ENCODE results near the gene SPPL2C.
A peak's percentile ranks its signal among the peaks of the same experiment; 100 is the strongest.
"Not testable (repeated sequence)": the region's sequence is repeated elsewhere in the genome, so short reads cannot be mapped to it uniquely, and the experiment has no call there.

SPPL2C gene

DNA sequence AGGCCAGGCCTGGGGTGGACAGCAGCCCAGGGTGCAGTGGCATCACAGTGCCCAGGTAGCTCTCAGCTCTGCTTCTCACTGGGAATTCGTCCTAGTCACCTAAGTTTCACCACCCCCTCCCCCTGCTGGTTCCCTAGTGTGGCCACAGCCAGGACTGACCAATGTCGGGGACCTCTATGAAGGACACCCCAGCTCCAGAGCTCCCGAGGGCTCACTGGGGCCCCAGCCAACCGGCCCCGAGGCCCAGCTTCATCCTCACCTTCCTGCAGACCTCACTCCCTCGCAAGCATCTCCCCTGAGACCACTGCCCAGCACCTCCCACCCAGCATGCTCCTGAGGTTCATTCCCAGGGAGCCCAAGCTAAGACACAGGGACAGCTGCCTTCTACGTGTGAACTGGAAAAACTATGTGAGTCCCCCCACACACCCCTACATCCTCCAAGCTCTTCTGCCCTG is 4.9 kb downstream of the SPPL2C start:
- no peak for DNase-seq (ENCODE audit: low read depth in 3 of 3)

- no peak for DNase-seq (ENCODE audit: low read depth in 3 of 3)
These were observed 5.3 kb downstream of the SPPL2C start for GRCh38 chr17:45850011-45850410.

- no peak for DNase-seq (ENCODE audit: low read depth in 3 of 3)
These were observed 5.8 kb downstream of the SPPL2C start for GRCh38 chr17:45850468-45850867.

DNA sequence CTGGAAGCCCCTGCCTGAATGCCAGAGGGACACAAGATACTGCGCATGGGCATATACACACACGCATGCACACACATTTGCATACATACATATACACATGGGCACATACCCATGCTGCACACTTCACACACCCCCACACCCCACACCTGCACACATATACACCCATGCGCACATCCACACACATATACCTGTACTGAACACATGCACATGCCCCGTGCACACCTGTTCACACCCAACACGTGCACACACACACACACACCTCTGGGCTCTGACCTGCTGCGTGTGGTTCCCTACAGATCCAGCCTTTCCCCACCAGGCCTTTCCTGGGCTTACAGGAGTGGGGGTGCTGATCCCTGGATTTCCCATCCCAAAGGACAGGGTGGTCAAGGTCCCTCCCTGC is 6.3 kb downstream of the SPPL2C start:
- no peak for DNase-seq (ENCODE audit: low read depth in 3 of 3)

DNA sequence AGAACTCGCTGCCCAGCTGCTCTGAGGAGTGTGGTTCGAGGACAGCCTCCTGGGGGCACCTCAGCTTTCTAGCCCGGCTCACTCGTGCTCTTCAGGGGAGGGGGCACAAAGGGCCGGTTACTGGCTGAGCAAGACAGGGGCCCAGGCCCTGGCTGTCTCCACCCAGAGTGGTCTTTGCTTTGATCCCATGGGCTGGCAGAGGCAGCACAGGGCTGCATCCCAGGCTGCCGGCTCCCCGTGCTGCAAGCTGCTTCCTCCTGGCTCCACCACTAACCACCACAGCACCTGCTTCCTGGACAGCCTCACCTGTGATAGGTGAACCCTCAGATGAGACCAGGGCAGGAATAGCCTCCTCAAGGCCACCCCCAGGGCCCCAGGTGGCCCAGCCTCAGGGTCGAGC is 6.8 kb downstream of the SPPL2C start:
- no peak for DNase-seq (ENCODE audit: low read depth in 3 of 3)

DNA sequence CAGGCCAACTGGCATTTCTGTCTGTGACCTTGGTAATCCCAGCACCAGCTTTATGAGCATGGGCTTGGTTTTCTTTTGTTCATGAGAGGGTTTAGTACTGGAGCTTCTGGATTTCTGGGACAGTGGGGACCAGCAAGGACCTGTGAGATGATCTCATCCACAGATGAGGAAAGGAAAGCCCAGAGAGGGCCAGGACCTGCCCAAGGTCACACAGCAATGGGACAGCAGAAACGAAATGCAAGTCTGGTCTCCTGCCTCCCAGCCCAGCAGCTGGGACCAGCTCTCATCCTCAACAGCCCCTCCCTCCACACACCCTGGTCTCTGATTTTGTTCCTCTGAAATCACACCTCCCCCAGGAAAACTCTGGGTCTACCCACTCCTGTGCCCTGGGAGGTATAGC is 7.2 kb downstream of the SPPL2C start:
- DNase-seq (ENCODE audit: low read depth in 3 of 3), result no peak

DNA sequence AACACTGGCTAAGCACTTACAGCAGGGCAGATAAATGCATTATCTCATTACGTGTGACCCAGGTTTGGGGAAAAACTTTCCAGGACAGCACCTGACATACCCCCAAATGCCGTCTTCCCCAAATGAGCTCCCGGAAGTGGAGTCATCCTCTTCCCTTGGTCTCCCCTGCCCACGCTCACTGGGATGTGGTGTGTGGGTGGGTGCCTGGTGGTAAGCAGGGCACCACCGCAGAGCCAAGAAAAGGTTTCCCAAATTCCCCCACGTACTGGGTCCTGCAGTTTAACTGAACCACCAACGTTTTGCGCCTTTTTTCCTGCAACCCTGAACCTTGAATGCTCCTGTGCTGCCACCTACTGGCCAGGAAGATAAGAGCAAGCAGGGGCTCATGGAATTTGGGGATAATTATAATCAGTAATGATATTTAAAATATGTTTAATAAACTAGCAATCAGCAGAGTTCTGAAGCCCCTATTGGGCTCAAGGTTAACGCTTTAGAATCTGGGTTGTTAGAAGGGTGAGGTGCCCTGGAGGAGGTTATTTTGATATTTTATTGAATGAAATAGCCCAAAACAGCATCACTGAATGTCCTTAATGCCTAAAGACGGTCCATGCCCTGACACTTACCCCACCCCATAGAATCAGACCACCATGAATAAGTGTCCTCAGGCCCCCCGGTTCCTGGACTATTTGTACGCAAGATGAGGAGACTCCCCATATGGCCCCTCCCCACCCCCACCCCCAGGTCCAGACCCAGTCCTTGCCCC is 8.0 kb downstream of the SPPL2C start:
- peak; percentile 21 to 55 (median 49) for DNase-seq (ENCODE audit: low read depth in 3 of 3)

DNA sequence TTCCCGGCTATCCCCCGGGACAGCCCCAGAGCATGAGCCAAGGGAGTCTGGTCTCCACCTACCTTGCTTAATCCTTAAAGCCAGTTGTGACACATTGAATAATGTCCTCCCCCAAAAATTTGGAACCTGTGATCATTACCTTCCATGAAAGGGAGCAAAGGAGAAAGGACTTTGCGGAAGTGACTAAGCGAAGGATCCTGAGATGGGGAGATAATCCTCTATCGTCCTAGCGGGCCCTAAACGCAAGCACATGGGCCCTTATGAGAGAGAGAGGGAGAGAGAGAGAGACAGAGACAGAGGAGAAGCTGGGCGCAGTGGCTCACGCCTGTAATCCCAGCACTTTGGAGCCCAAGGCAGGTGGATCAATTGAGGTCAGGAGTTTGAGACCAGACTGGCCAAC is 9.5 kb downstream of the SPPL2C start:
- no peak for DNase-seq (ENCODE audit: low read depth in 3 of 3)

GRCh38 chr17:45855691-45856336 is 11.1 kb downstream of the SPPL2C start:
- DNase-seq (ENCODE audit: low read depth in 3 of 3), result no peak

- DNase-seq (ENCODE audit: low read depth in 3 of 3), result no peak
These were observed 13.5 kb downstream of the SPPL2C start for GRCh38 chr17:45857977-45858708.

GRCh38 chr17:45861165-45861564 is 16.5 kb downstream of the SPPL2C start:
- DNase-seq (ENCODE audit: low read depth in 3 of 3), result no peak

DNA sequence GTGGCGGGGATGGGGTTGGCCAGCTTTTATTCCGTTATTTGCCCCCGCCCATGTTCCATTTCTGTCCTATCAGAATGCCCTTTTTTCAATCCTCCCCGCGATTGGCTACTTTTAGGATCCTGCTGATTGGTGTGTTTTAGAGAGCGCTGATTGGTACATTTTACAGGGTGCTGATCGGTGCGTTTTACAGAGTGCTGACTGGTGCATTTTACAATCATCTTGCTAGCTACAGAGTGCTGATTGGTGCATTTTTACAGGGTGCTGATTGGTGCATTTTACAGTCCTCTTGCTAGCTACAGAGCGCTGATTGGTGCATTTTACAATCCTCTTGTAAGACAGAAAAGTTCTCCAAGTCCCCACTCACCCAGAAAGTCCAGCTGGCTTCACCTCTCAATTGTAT is 17.4 kb downstream of the SPPL2C start:
- not testable (repeated sequence) for DNase-seq (ENCODE audit: low read depth in 3 of 3)

- DNase-seq (ENCODE audit: low read depth in 3 of 3), result no peak
These were observed 19.4 kb downstream of the SPPL2C start for GRCh38 chr17:45863857-45864654.

- DNase-seq (ENCODE audit: low read depth in 3 of 3), result no peak
These were observed 22.5 kb downstream of the SPPL2C start for GRCh38 chr17:45867171-45867570.

GRCh38 chr17:45867702-45868101 is 23.0 kb downstream of the SPPL2C start:
- no peak for DNase-seq (ENCODE audit: low read depth in 3 of 3)

DNA sequence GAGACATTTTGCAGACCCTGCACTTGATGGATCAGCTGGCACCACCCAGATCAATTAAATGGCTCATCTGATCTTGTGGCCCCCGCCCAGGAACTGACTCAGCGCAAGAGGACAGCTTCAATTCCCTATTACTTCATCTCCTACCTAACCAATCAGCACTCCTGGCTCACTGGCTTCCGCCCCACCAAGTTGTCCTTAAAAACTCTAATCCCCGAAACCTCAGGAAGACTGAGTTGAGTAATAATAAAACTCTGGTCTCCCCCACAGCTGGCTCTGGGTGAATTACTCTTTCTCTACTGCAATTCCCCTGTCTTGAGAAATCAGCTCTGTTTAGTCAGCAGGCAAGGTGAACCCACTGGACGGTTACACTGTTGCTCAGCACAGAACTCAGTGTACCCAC is 23.6 kb downstream of the SPPL2C start:
- no peak for DNase-seq (ENCODE audit: low read depth in 3 of 3)

GRCh38 chr17:45869676-45870341 is 25.1 kb downstream of the SPPL2C start:
- DNase-seq (ENCODE audit: low read depth in 3 of 3), result no peak

DNA sequence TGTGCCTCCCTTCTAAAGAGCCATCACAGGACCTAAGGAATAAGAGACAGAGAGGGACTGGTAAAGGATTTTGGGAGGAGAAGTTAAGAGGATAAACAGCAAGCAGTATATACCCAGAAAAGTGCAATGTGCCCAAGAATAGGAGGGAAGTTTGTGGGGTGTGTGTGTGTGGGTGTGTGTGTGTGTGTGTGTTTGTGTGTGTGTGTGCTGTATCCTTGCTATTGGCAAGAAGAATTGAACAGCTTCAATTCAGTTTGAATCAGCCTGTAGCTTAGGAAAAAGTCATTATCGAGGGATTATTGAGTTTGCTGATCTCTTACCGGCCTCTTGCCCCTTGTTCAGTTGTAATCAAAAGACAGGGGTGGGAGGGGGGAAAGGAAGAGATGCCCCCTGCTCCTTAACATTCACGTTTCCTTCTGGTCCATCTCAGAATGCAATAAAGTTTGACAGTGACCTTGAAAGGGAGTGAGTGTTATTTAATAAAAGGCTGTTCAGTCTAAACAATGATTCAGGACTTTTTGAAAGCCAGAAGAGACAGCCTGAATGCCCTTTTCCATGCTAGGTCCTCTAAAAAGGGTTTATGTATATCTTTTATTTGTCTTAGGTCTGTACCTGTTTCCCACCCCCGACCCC is 25.8 kb downstream of the SPPL2C start:
- no peak for DNase-seq (ENCODE audit: low read depth in 3 of 3)

GRCh38 chr17:45871718-45872117 is 27.0 kb downstream of the SPPL2C start:
- no peak for DNase-seq (ENCODE audit: low read depth in 3 of 3)

- no peak for DNase-seq (ENCODE audit: low read depth in 3 of 3)
These were observed 29.0 kb downstream of the SPPL2C start for GRCh38 chr17:45873728-45874127.

DNA sequence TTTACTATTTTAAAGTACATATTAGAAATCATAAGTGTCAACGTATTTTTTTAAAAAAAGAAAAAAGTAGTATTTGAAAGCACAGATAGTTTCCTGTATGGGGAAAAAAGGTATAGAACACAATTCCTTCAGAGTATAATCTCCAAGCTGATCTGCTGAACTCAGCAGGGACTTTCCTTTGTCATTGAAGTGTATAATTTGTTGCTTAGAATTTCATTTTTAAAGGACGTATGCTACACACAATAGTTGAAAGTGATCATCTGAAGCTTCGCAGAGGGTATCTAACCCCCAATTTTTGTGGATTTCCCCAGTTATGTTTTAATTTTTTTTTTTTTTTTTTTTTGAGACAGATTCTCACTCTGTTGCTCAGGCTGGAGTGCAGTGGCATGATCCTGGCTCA is 29.5 kb downstream of the SPPL2C start:
- DNase-seq (ENCODE audit: low read depth in 3 of 3), result no peak
